CD4-positive, alpha-beta T cell treated with Interleukin-12 subunit alpha and Interleukin-12 subunit beta, for 1 hour (primary cell): ENCODE measurements around the gene PDCD6IP.
"Not testable (repeated sequence)": the region's sequence is repeated elsewhere in the genome, so short reads cannot be mapped to it uniquely, and the experiment has no call there.

Experiments used
- DNase-seq: peaks from one replicate; pipeline ENCODE4 v3.0.0-alpha.2; 2020

The PDCD6IP gene

GRCh38 chr3:33850599-33850998, 52.2 kb downstream of the PDCD6IP start:
- not testable (repeated sequence) for DNase-seq

GRCh38 chr3:33855407-33855806, 57.0 kb downstream of the PDCD6IP start:
- not testable (repeated sequence) for DNase-seq

- DNase-seq, result no peak
Measured at GRCh38 chr3:33855884-33856546, 57.6 kb downstream of the PDCD6IP start.

- not testable (repeated sequence) for DNase-seq
Measured at GRCh38 chr3:33857701-33858100, 59.3 kb downstream of the PDCD6IP start.

GRCh38 chr3:33858131-33858530, 59.7 kb downstream of the PDCD6IP start:
- DNase-seq, result no peak

- no peak for DNase-seq
Measured at GRCh38 chr3:33860373-33861050, 62.1 kb downstream of the PDCD6IP start.

- no peak for DNase-seq
Measured at GRCh38 chr3:33865133-33865532, 66.7 kb downstream of the PDCD6IP start.

- no peak for DNase-seq
Measured at GRCh38 chr3:33868309-33868708, 69.9 kb downstream of the PDCD6IP start.

GRCh38 chr3:33869977-33870376, 71.5 kb downstream of the PDCD6IP start:
- no peak for DNase-seq

GRCh38 chr3:33874815-33875214, 76.4 kb downstream of the PDCD6IP start:
- no peak for DNase-seq

- DNase-seq, result no peak
Measured at GRCh38 chr3:33875680-33876079, 77.2 kb downstream of the PDCD6IP start.

- no peak for DNase-seq
Measured at GRCh38 chr3:33877187-33877586, 78.8 kb downstream of the PDCD6IP start.

- no peak for DNase-seq
Measured at GRCh38 chr3:33879540-33879939, 81.1 kb downstream of the PDCD6IP start.

- no peak for DNase-seq
Measured at GRCh38 chr3:33881156-33882064, 83.0 kb downstream of the PDCD6IP start.

GRCh38 chr3:33882296-33882695, 83.9 kb downstream of the PDCD6IP start:
- no peak for DNase-seq

GRCh38 chr3:33883538-33883950, 85.1 kb downstream of the PDCD6IP start:
- DNase-seq, result peak; percentile 50

GRCh38 chr3:33883951-33884561, 85.6 kb downstream of the PDCD6IP start:
- DNase-seq, result no peak

- DNase-seq, result no peak
Measured at GRCh38 chr3:33884701-33885100, 86.3 kb downstream of the PDCD6IP start.

- DNase-seq, result no peak
Measured at GRCh38 chr3:33885496-33885895, 87.1 kb downstream of the PDCD6IP start.

GRCh38 chr3:33886015-33886414, 87.6 kb downstream of the PDCD6IP start:
- DNase-seq, result no peak

GRCh38 chr3:33887478-33887877, 89.0 kb downstream of the PDCD6IP start:
- no peak for DNase-seq

- no peak for DNase-seq
Measured at GRCh38 chr3:33889394-33890039, 91.1 kb downstream of the PDCD6IP start.

- DNase-seq, result no peak
Measured at GRCh38 chr3:33892655-33893054, 94.2 kb downstream of the PDCD6IP start.
